HL-60 (cell line): Measurements from ENCODE around the gene NTMT2.

Experiments
- DNase-seq, 2 experiments: peaks; one replicate each; pipeline ENCODE4 v3.0.0-alpha.2; 2010 to 2020; ENCODE audit warnings: low read depth in 1 of 2, low spot score in 1 of 2
- H3K27ac ChIP-seq: fragments of 250-450 bp; sonication (Bioruptor Pico); replicated peaks from 2 replicates; pipeline ENCODE4 v1.5.1; 2020; ENCODE audit warnings: mild to moderate bottlenecking, moderate library complexity
- H3K27me3 ChIP-seq: fragments of 250-450 bp; sonication (Bioruptor Pico); 2 replicates; pipeline ENCODE4 v1.5.1; 2021; ENCODE audit warnings: mild to moderate bottlenecking, moderate library complexity; ENCODE audit not compliant: insufficient read depth, poor library complexity, severe bottlenecking
- H3K4me3 ChIP-seq: replicated peaks from 2 replicates; pipeline ENCODE4 v1.5.1; 2011; ENCODE audit warnings: mild to moderate bottlenecking, control low read depth, low read length; ENCODE audit not compliant: insufficient read depth
- GABPA ChIP-seq: IDR thresholded peaks from 2 replicates; pipeline ENCODE4 v1.6.1; 2012; ENCODE audit warnings: low read depth
- POLR2AphosphoS5 ChIP-seq: IDR thresholded peaks from 2 replicates; pipeline ENCODE4 v1.6.1; 2012; ENCODE audit warnings: low read depth
- SPI1 ChIP-seq: IDR thresholded peaks from 2 replicates; pipeline ENCODE4 v1.6.1; 2012; ENCODE audit warnings: low read depth, mild to moderate bottlenecking, borderline replicate concordance
- TF ChIP-seq, protein P1 (sequence below): IDR thresholded peaks from one replicate; pipeline ENCODE4 v1.5.1; 2011; ENCODE audit warnings: low read length, control low read depth, inconsistent platforms; ENCODE audit not compliant: insufficient read depth
- TF ChIP-seq, protein P2 (sequence below): IDR thresholded peaks from 2 replicates; pipeline ENCODE4 v1.6.1; 2012; ENCODE audit warnings: low read depth; ENCODE audit not compliant: insufficient replicate concordance

NTMT2 gene

DNA sequence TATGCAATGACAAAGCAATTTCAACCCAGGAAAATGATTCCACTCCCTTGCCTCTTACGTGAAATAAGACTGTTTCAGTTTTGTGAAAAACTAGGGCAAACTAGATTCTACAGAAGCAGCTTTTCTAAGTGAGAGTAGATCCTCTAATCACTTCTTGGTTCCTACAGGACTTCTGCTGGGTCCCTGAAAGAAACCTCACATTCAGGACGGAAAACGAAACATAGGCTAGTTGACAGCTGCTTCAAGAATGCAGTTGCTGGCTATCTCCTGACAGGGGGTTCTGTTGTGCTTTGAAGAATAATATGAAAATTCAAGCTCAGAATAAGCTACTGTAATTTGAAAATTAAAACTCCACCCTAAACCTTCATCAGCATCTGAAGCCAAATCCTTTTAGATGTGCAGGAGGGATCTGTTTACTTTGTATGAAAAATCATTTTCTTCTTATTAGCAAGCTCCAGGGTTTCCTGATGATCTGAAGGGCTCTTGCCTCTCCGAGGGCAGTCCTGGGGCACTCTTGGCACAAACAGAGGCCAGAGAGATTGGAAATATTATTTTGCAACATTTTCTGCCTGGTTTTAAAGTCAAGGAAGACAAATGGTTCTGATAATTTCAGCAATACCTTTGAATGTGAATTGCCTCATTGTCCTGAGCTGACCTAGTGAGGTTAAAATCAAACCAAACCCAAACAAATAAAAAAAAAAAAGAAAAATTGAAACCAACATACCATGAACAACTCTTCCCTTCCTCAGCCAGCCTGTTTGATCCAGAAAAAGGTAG is 55.0 kb downstream of the NTMT2 start:
- Histone ChIP-seq H3K4me3 (no peak overlapping the region), H3K27me3 (no peaks in the 10 kb centered on the region), H3K27ac (no peak overlapping the region)
- no peak for DNase-seq
- TF ChIP-seq, protein P1, sequence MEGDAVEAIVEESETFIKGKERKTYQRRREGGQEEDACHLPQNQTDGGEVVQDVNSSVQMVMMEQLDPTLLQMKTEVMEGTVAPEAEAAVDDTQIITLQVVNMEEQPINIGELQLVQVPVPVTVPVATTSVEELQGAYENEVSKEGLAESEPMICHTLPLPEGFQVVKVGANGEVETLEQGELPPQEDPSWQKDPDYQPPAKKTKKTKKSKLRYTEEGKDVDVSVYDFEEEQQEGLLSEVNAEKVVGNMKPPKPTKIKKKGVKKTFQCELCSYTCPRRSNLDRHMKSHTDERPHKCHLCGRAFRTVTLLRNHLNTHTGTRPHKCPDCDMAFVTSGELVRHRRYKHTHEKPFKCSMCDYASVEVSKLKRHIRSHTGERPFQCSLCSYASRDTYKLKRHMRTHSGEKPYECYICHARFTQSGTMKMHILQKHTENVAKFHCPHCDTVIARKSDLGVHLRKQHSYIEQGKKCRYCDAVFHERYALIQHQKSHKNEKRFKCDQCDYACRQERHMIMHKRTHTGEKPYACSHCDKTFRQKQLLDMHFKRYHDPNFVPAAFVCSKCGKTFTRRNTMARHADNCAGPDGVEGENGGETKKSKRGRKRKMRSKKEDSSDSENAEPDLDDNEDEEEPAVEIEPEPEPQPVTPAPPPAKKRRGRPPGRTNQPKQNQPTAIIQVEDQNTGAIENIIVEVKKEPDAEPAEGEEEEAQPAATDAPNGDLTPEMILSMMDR = no peak
- no peak for TF ChIP-seq POLR2AphosphoS5
- TF ChIP-seq, protein P2, sequence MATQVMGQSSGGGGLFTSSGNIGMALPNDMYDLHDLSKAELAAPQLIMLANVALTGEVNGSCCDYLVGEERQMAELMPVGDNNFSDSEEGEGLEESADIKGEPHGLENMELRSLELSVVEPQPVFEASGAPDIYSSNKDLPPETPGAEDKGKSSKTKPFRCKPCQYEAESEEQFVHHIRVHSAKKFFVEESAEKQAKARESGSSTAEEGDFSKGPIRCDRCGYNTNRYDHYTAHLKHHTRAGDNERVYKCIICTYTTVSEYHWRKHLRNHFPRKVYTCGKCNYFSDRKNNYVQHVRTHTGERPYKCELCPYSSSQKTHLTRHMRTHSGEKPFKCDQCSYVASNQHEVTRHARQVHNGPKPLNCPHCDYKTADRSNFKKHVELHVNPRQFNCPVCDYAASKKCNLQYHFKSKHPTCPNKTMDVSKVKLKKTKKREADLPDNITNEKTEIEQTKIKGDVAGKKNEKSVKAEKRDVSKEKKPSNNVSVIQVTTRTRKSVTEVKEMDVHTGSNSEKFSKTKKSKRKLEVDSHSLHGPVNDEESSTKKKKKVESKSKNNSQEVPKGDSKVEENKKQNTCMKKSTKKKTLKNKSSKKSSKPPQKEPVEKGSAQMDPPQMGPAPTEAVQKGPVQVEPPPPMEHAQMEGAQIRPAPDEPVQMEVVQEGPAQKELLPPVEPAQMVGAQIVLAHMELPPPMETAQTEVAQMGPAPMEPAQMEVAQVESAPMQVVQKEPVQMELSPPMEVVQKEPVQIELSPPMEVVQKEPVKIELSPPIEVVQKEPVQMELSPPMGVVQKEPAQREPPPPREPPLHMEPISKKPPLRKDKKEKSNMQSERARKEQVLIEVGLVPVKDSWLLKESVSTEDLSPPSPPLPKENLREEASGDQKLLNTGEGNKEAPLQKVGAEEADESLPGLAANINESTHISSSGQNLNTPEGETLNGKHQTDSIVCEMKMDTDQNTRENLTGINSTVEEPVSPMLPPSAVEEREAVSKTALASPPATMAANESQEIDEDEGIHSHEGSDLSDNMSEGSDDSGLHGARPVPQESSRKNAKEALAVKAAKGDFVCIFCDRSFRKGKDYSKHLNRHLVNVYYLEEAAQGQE = no peak
- no peak for TF ChIP-seq SPI1
- TF ChIP-seq GABPA = no peak

DNA sequence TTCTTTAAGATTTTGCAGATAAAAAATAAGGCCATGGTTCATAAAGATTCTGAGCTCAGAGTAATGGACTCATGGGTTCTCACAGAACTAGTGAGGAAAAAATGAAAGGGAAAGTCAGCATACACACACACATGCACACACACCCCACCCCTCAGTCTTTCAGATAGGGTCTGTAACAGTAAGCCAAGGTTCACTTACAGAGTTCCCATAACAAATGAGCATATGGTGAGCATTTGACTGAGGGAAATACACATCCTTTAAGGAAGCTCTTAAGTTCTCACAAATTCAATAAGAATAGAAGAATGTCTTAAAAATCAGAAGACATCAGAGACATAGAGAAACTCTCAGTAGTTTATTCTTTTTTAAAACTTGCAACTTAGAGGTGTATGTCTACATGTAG is 57.9 kb downstream of the NTMT2 start:
- H3K27ac ChIP-seq = no peak overlapping the region
- no peak for TF ChIP-seq SPI1
- H3K27me3 ChIP-seq = no peaks in the 10 kb centered on the region
- DNase-seq = no peak
- H3K4me3 ChIP-seq = no peak overlapping the region

DNA sequence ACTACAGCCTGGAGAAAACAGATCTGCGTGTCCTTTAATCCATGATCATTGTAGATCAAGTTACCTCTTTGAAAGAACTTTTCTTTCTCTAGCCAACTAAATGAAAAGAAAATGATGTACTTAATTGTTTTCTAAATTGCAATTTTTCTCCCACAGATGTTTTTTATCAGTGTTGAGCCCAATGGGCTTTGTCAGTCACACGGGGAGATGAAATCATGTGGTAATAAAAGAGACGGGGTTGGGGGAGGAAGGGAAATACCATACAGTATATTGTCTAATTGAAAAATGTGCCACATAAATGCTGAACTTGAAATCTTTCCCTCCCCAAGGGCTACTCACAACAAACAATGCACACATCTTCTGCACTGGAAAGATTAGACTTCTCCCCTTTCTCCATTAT is 58.4 kb downstream of the NTMT2 start:
- TF ChIP-seq POLR2AphosphoS5 (no peak), GABPA (no peak), SPI1 (no peak)
- TF ChIP-seq, protein P1 = no peak
- TF ChIP-seq, protein P2 = no peak
- DNase-seq = no peak
- Histone ChIP-seq H3K27me3 (no peaks in the 10 kb centered on the region), H3K4me3 (no peak overlapping the region), H3K27ac (no peak overlapping the region)

DNA sequence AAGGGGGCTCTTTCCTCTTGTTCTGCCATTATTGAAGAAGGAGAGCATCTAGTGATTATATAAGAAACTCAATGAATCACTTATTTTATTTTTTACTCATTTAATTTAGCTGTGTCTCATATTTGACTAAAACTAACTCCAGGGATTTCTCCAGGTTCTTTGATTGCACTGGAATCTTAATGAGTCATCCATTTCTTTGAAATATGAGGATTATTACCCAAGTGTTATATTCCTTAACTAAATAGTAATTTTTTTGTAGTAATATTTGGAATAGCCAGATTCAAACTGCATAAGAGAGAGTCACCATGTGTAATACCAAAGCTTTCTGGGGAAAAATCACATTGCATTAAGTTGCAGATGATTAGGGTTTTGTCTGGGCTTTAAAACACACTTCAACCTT is 59.5 kb downstream of the NTMT2 start:
- Histone ChIP-seq H3K27ac (no peak overlapping the region), H3K4me3 (no peak overlapping the region), H3K27me3 (no peaks in the 10 kb centered on the region)
- TF ChIP-seq, protein P1 = no peak
- TF ChIP-seq SPI1 (no peak), GABPA (no peak), POLR2AphosphoS5 (no peak)
- TF ChIP-seq, protein P2 = no peak
- DNase-seq = no peak
